ENCODE measurements around the gene SCYGR1. TPM values are rescaled to one million over a fixed set of nuclear protein-coding genes. Genes with fewer than 3 reads are reported as not detected.

SCYGR1 gene, protein sequence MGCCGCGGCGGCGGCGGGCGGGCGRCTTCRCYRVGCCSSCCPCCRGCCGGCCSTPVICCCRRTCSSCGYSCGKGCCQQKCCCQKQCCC
- total RNA-seq, result not detected in 2 replicates

GRCh38 chr2:227387583-227387982 lies at the start of gene SCYGR1:
Gene SCYGR1, minus strand, starts transcription at chr2:227387949. Its CDS starts 0 bp downstream, at chr2:227387949.

GRCh38 chr2:227379095-227379494 lies 8.7 kb downstream of the SCYGR1 start, which contains the start of gene TM4SF20:
Gene TM4SF20, minus strand, starts transcription at chr2:227379306. Its CDS starts 38 bp downstream, at chr2:227379268.

Other genes starting within 250 kb of the SCYGR1 start
- under 0.01 and 0.11 TPM in 2 replicates for gene COL4A4, start 223.7 kb downstream of the SCYGR1 start, total RNA-seq
- not detected in 2 replicates for gene COL4A3, start 223.3 kb downstream of the SCYGR1 start, total RNA-seq
- 117 and 128 TPM in 2 replicates for gene MFF, start 62.7 kb downstream of the SCYGR1 start, total RNA-seq
- 1.1 TPM in 1 of 2 replicates, not detected in the other for gene TM4SF20, start 8.6 kb downstream of the SCYGR1 start, total RNA-seq
- gene AGFG1, start 84.2 kb upstream of the SCYGR1 start, total RNA-seq, result 75.3 and 80.1 TPM in 2 replicates
- not detected in 2 replicates for gene SCYGR2, start 210.9 kb upstream of the SCYGR1 start, total RNA-seq
- gene SCYGR3, start 226.9 kb upstream of the SCYGR1 start, total RNA-seq, result not detected in 2 replicates
- gene SCYGR4, start 229.5 kb upstream of the SCYGR1 start, total RNA-seq, result 0.11 TPM in 1 of 2 replicates, not detected in the other